ENCODE results near the gene KCNJ11. TPM values are rescaled to one million over a fixed set of nuclear protein-coding genes. Genes with fewer than 3 reads are reported as not detected.

KCNJ11 gene
- total and polyA plus RNA-seq, 2 of the 8 experiments (the other 6 are each of a cell fraction or from before 2014, with no cell fraction given), result 3.8 to 6.3 TPM

DNA sequence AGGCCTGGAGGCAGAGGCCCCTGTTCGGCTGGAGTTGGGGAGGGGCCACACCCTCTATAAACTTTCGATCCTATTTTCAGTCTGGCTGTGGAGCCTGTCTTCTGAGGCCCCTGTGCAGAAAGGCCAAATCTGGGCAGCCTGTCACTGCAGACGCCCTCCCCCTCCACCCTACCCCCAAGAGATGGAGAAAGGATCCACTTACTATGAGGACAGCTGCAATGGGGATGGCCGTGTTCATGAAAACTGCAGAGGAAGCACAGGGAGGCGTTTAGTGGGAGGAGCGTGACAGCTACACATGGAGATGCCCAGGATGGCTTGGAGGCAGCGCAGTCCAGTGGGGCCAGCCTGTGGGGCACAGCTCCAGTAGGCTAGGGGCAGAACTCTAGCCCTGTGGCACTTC lies 43.5 kb upstream of the KCNJ11 start:
- no peaks in the 10 kb centered on the region for H3K79me1 ChIP-seq (ENCODE audit: low read depth, low read length)
- no peak overlapping the region for H3K23ac ChIP-seq (ENCODE audit: insufficient read length)
- no peaks in the 10 kb centered on the region for H3K9me3 ChIP-seq (ENCODE audit: insufficient read depth in 2 of 2, low read depth in 1 of 2, low read length in 1 of 2)
- 80% methylated on average over 7 of the region's 7 CpGs; no CpG with 5 or more reads in 1 of the 2 experiments for WGBS, 2 experiments (ENCODE audit: extremely low coverage in 1 of 2, insufficient coverage in 1 of 2, insufficient read length in 1 of 2, insufficient replicate concordance in 2 of 2, low coverage in 1 of 2, low lambda C conversion rate in 2 of 2, missing lambda C conversion rate in 1 of 2)
- H3K4me3 ChIP-seq (ENCODE audit: extremely low read depth in 1 of 4, insufficient read depth in 2 of 4, low read depth in 3 of 4, low read length in 4 of 4), result no peak overlapping the region
- no peaks in the 10 kb centered on the region for H4K20me1 ChIP-seq (replicated peaks in 1 of 2; ENCODE audit: control insufficient read depth in 1 of 2, insufficient read depth in 2 of 2, low read length in 2 of 2)
- H3K36me3 ChIP-seq (ENCODE audit: control insufficient read depth in 2 of 4, insufficient read depth in 4 of 4, low read length in 3 of 4), result no peaks in the 10 kb centered on the region
- no peak for DNase-seq (ENCODE audit: low read depth in 1 of 2, low spot score in 2 of 2)
- no peaks in the 10 kb centered on the region for H3K27me3 ChIP-seq (replicated peaks in 1 of 4; ENCODE audit: control insufficient read depth in 3 of 4, extremely low read depth in 1 of 4, insufficient read depth in 3 of 4, low read length in 3 of 4)
- no peaks in the 10 kb centered on the region for H3K79me2 ChIP-seq (ENCODE audit: control insufficient read depth in 1 of 2, insufficient read depth in 2 of 2, low read length in 2 of 2)
- no peak overlapping the region for H4K5ac ChIP-seq (ENCODE audit: insufficient read length, low read depth, low read length)
- no peak overlapping the region for H3K9ac ChIP-seq (replicated peaks in 1 of 4; ENCODE audit: extremely low read depth in 1 of 4, low read depth in 3 of 4, low read length in 3 of 4)
- CTCF ChIA-PET (ENCODE audit: partially characterized antibody), result interaction anchor here (0.8 to 6.0 kb wide), 15 partner anchors 12 to 289 kb away, joined by 3 to 25 read pairs (median 5); partner anchors contain the start of gene KCNJ11
- no peak overlapping the region for H2BK120ac ChIP-seq (replicated peaks; ENCODE audit: low read depth, low read length)
- H2AK5ac ChIP-seq (ENCODE audit: low read depth, low read length), result no peak overlapping the region
- H3K27ac ChIP-seq (ENCODE audit: low read depth, low read length), result no peak overlapping the region
- no peak overlapping the region for H4K8ac ChIP-seq (ENCODE audit: extremely low read depth, insufficient read depth, low read length)
- H3K18ac ChIP-seq (ENCODE audit: extremely low read depth, low read length), result no peak overlapping the region
- no peak overlapping the region for H2BK5ac ChIP-seq (ENCODE audit: low read depth, low read length)
- H3K56ac ChIP-seq (replicated peaks; ENCODE audit: insufficient read length, low read depth, low read length), result no peak overlapping the region
- H2BK15ac ChIP-seq (ENCODE audit: low read length), result no peak overlapping the region
- no peaks in the 10 kb centered on the region for H3K23me2 ChIP-seq (ENCODE audit: low read depth, low read length)
- POLR2A ChIA-PET (ENCODE audit: partially characterized antibody), result interaction anchor here (1.4 kb wide), 1 partner anchor 14 kb away, joined by 3 read pairs; no protein-coding TSS in a partner anchor
- no peaks in the 10 kb centered on the region; a peak in 1 of 7 replicates for H3K4me1 ChIP-seq (replicated peaks in 1 of 4; ENCODE audit: control insufficient read depth in 3 of 4, insufficient read depth in 4 of 4, low read length in 3 of 4)
- H3K14ac ChIP-seq (ENCODE audit: insufficient read length), result no peak overlapping the region
- no peak overlapping the region for H3K4me2 ChIP-seq (ENCODE audit: insufficient read depth in 1 of 2, low read depth in 2 of 2, low read length in 2 of 2)
- H4K91ac ChIP-seq (replicated peaks; ENCODE audit: insufficient read length, low read length), result no peak overlapping the region
- H3K4ac ChIP-seq (replicated peaks; ENCODE audit: insufficient read length, low read depth, low read length), result no peak overlapping the region
- H2BK20ac ChIP-seq (ENCODE audit: low read length), result no peak overlapping the region
- no peak overlapping the region for H2AFZ ChIP-seq (ENCODE audit: low read length)
- FAIRE-seq, result no peak
- no peak overlapping the region for H2BK12ac ChIP-seq (ENCODE audit: low read depth, low read length)
- TF ChIP-seq GABPA (IDR thresholded peaks at IDR 0.05; ENCODE audit: borderline replicate concordance, insufficient read depth, low read length) (no peak), FOSL1 (IDR thresholded peaks at IDR 0.05; ENCODE audit: insufficient read depth, low read depth, low read length) (no peak), BCL11A (IDR thresholded peaks at IDR 0.05; ENCODE audit: low read depth in 2 of 2, low read length in 2 of 2) (no peak), SIX5 (IDR thresholded peaks at IDR 0.05; ENCODE audit: low read depth, low read length) (no peak), BACH1 (IDR thresholded peaks at IDR 0.05; ENCODE audit: low read length) (no peak), CEBPB (IDR thresholded peaks at IDR 0.05; ENCODE audit: low read depth, low read length) (no peak), SIN3A (conservative IDR thresholded peaks at IDR 0.05 in 1 of 2, IDR thresholded peaks at IDR 0.05 in 1 of 2; ENCODE audit: low read depth in 1 of 2, low read length in 2 of 2) (no peak), NANOG (IDR thresholded peaks at IDR 0.05; ENCODE audit: insufficient read depth, low read depth, low read length, poor library complexity, severe bottlenecking) (no peak), RBBP5 (IDR thresholded peaks at IDR 0.05; ENCODE audit: borderline replicate concordance, low read depth, low read length) (no peak), ZNF274 (IDR thresholded peaks at IDR 0.05; ENCODE audit: borderline replicate concordance, extremely low read depth, low read length) (no peak), HDAC6 (IDR thresholded peaks at IDR 0.05; ENCODE audit: low read depth, low read length) (no peak), TCF12 (IDR thresholded peaks at IDR 0.05; ENCODE audit: low read depth, low read length) (no peak), TBP (IDR thresholded peaks at IDR 0.05; ENCODE audit: low read depth, low read length) (no peak)
- TF ChIP-seq, protein P1, sequence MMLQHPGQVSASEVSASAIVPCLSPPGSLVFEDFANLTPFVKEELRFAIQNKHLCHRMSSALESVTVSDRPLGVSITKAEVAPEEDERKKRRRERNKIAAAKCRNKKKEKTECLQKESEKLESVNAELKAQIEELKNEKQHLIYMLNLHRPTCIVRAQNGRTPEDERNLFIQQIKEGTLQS (IDR thresholded peaks at IDR 0.05; ENCODE audit: insufficient read depth, low read depth, low read length), result no peak
